ENCODE data around the gene PCSK9.
A peak's percentile ranks its signal among the peaks of the same experiment; 100 is the strongest.

Gene PCSK9

GRCh38 chr1:55039342-55040082 is at the start of gene PCSK9:
Gene PCSK9 (plus strand): TSS chr1:55039548. CDS start chr1:55039838, 290 bp downstream.
- Mint-ChIP-seq H3K27ac (no peak within 1 kb of the TSS), H3K36me3 (ENCODE audit: low read depth) (no peaks in the 10 kb centered on the region), H3K9me3 (no peaks in the 10 kb centered on the region), H3K4me3 (no peak within 1 kb of the TSS), H3K27me3 (ENCODE audit: low read depth) (peaks cover 74% of the 10 kb centered on the region), H3K4me1 (ENCODE audit: low read depth) (peaks cover 2% of the 10 kb centered on the region)
- DNase-seq (ENCODE audit: low spot score), result no peak

GRCh38 chr1:54989968-54990810 is 49.2 kb upstream of the PCSK9 start:
- no peaks in the 10 kb centered on the region for H3K36me3 Mint-ChIP-seq (ENCODE audit: low read depth)
- no peak overlapping the region for H3K27ac Mint-ChIP-seq
- no peak overlapping the region for H3K4me3 Mint-ChIP-seq
- no peak for DNase-seq (ENCODE audit: low spot score)
- H3K27me3 Mint-ChIP-seq (ENCODE audit: low read depth), result peaks cover 6% of the 10 kb centered on the region
- H3K9me3 Mint-ChIP-seq, result no peaks in the 10 kb centered on the region
- peaks cover 4% of the 10 kb centered on the region for H3K4me1 Mint-ChIP-seq (ENCODE audit: low read depth)

- Mint-ChIP-seq H3K27me3 (ENCODE audit: low read depth) (peaks cover 12% of the 10 kb centered on the region), H3K4me3 (no peak overlapping the region), H3K27ac (no peak overlapping the region), H3K36me3 (ENCODE audit: low read depth) (no peaks in the 10 kb centered on the region), H3K4me1 (ENCODE audit: low read depth) (peaks cover 11% of the 10 kb centered on the region), H3K9me3 (peaks cover under 1% of the 10 kb centered on the region)
- no peak for DNase-seq (ENCODE audit: low spot score)
Measured at GRCh38 chr1:54990916-54991315, 48.4 kb upstream of the PCSK9 start.

- Mint-ChIP-seq H3K9me3 (peaks cover 5% of the 10 kb centered on the region), H3K4me3 (no peak overlapping the region), H3K27ac (no peak overlapping the region), H3K4me1 (ENCODE audit: low read depth) (peaks cover 18% of the 10 kb centered on the region), H3K27me3 (ENCODE audit: low read depth) (peaks cover 22% of the 10 kb centered on the region), H3K36me3 (ENCODE audit: low read depth) (no peaks in the 10 kb centered on the region)
- no peak for DNase-seq (ENCODE audit: low spot score)
Measured at GRCh38 chr1:54991939-54992338, 47.4 kb upstream of the PCSK9 start.

GRCh38 chr1:54993140-54993539 is 46.2 kb upstream of the PCSK9 start:
- no peak for DNase-seq (ENCODE audit: low spot score)
- Mint-ChIP-seq H3K4me1 (ENCODE audit: low read depth) (peaks cover 18% of the 10 kb centered on the region), H3K4me3 (no peak overlapping the region), H3K27me3 (ENCODE audit: low read depth) (peaks cover 31% of the 10 kb centered on the region), H3K36me3 (ENCODE audit: low read depth) (no peaks in the 10 kb centered on the region), H3K9me3 (peaks cover 5% of the 10 kb centered on the region), H3K27ac (no peak overlapping the region)

GRCh38 chr1:54994355-54994990 is 44.9 kb upstream of the PCSK9 start:
- no peak for DNase-seq (ENCODE audit: low spot score)
- Mint-ChIP-seq H3K27ac (no peak overlapping the region), H3K27me3 (ENCODE audit: low read depth) (peaks cover 36% of the 10 kb centered on the region), H3K4me1 (ENCODE audit: low read depth) (peaks cover 18% of the 10 kb centered on the region), H3K9me3 (peaks cover 5% of the 10 kb centered on the region), H3K36me3 (ENCODE audit: low read depth) (no peaks in the 10 kb centered on the region), H3K4me3 (no peak overlapping the region)

- no peak for DNase-seq (ENCODE audit: low spot score)
- peaks cover 37% of the 10 kb centered on the region for H3K27me3 Mint-ChIP-seq (ENCODE audit: low read depth)
- H3K4me3 Mint-ChIP-seq, result peak overlapping the region; percentile 69
- peak overlapping the region; percentile 24 for H3K27ac Mint-ChIP-seq
- peaks cover 5% of the 10 kb centered on the region for H3K9me3 Mint-ChIP-seq
- peaks cover 18% of the 10 kb centered on the region for H3K4me1 Mint-ChIP-seq (ENCODE audit: low read depth)
- H3K36me3 Mint-ChIP-seq (ENCODE audit: low read depth), result no peaks in the 10 kb centered on the region
Measured at GRCh38 chr1:54995013-54995760, 44.2 kb upstream of the PCSK9 start.

GRCh38 chr1:54995835-54996234 is 43.5 kb upstream of the PCSK9 start:
- H3K9me3 Mint-ChIP-seq, result peaks cover 5% of the 10 kb centered on the region
- H3K27ac Mint-ChIP-seq, result peak overlapping the region; percentile 77
- peaks cover 39% of the 10 kb centered on the region for H3K27me3 Mint-ChIP-seq (ENCODE audit: low read depth)
- no peak for DNase-seq (ENCODE audit: low spot score)
- no peaks in the 10 kb centered on the region for H3K36me3 Mint-ChIP-seq (ENCODE audit: low read depth)
- peak overlapping the region; percentile 69 for H3K4me3 Mint-ChIP-seq
- H3K4me1 Mint-ChIP-seq (ENCODE audit: low read depth), result peaks cover 18% of the 10 kb centered on the region

GRCh38 chr1:54996359-54996868 is 42.9 kb upstream of the PCSK9 start:
- Mint-ChIP-seq H3K9me3 (peaks cover 5% of the 10 kb centered on the region), H3K27ac (peak overlapping the region; percentile 77), H3K36me3 (ENCODE audit: low read depth) (no peaks in the 10 kb centered on the region), H3K4me3 (peak overlapping the region; percentile 69), H3K4me1 (ENCODE audit: low read depth) (peaks cover 18% of the 10 kb centered on the region), H3K27me3 (ENCODE audit: low read depth) (peaks cover 39% of the 10 kb centered on the region)
- DNase-seq (ENCODE audit: low spot score), result peak; percentile 69

GRCh38 chr1:54996869-54997710 is 42.3 kb upstream of the PCSK9 start:
- Mint-ChIP-seq H3K27ac (no peak overlapping the region), H3K36me3 (ENCODE audit: low read depth) (no peaks in the 10 kb centered on the region), H3K9me3 (peaks cover 5% of the 10 kb centered on the region), H3K4me1 (ENCODE audit: low read depth) (peaks cover 18% of the 10 kb centered on the region), H3K4me3 (peak overlapping the region; percentile 69), H3K27me3 (ENCODE audit: low read depth) (peaks cover 39% of the 10 kb centered on the region)
- DNase-seq (ENCODE audit: low spot score), result no peak

GRCh38 chr1:54997711-54997986 is 41.7 kb upstream of the PCSK9 start:
- Mint-ChIP-seq H3K27ac (no peak overlapping the region), H3K4me1 (ENCODE audit: low read depth) (peaks cover 18% of the 10 kb centered on the region), H3K9me3 (peaks cover 5% of the 10 kb centered on the region), H3K27me3 (ENCODE audit: low read depth) (peaks cover 39% of the 10 kb centered on the region), H3K4me3 (no peak overlapping the region), H3K36me3 (ENCODE audit: low read depth) (no peaks in the 10 kb centered on the region)
- no peak for DNase-seq (ENCODE audit: low spot score)

GRCh38 chr1:54998100-54998499 is 41.2 kb upstream of the PCSK9 start:
- Mint-ChIP-seq H3K27me3 (ENCODE audit: low read depth) (peaks cover 39% of the 10 kb centered on the region), H3K4me1 (ENCODE audit: low read depth) (peaks cover 18% of the 10 kb centered on the region), H3K36me3 (ENCODE audit: low read depth) (no peaks in the 10 kb centered on the region), H3K27ac (no peak overlapping the region), H3K9me3 (peaks cover 5% of the 10 kb centered on the region), H3K4me3 (no peak overlapping the region)
- no peak for DNase-seq (ENCODE audit: low spot score)

- Mint-ChIP-seq H3K9me3 (peaks cover 5% of the 10 kb centered on the region), H3K27ac (no peak within 1 kb of the TSS), H3K36me3 (ENCODE audit: low read depth) (no peaks in the 10 kb centered on the region), H3K4me3 (no peak within 1 kb of the TSS), H3K4me1 (ENCODE audit: low read depth) (peaks cover 18% of the 10 kb centered on the region), H3K27me3 (ENCODE audit: low read depth) (peaks cover 39% of the 10 kb centered on the region)
- no peak for DNase-seq (ENCODE audit: low spot score)
Measured at GRCh38 chr1:54998677-54999076, 40.7 kb upstream of the PCSK9 start, which contains the start of gene BSND. Gene BSND (plus strand): TSS chr1:54998933. CDS start chr1:54999187, 254 bp downstream.
